Panc1 (cell line): ENCODE results near the gene MT4. TPM values are rescaled to one million over a fixed set of nuclear protein-coding genes. Genes with fewer than 3 reads are reported as not detected.

Experiments used
- ATAC-seq: fragments of 200-7000 bp; cut with Tn5 transposase; 2 replicates; pipeline ENCODE4 v1.9.1; 2020; ENCODE audit warnings: mild to moderate bottlenecking, moderate library complexity
- BruUV-seq: library from RNA; stranded (reverse); fragments of 400-500 nt; replicated peaks from 2 replicates; lab custom pipeline; 2021; lab: Mats Ljungman, UMichigan
- CTCF ChIA-PET: fragments of 300-600 bp; sonication (Branson Sonifier 250); formaldehyde crosslinking; loops from one replicate; lab custom pipeline; 2022; ENCODE audit warnings: antibody characterized with exemption; lab: Charles Lee
- POLR2A ChIA-PET: fragments of 300-600 bp; sonication (Branson Sonifier 250); formaldehyde crosslinking; loops from one replicate; lab custom pipeline; 2022; ENCODE audit warnings: antibody characterized with exemption; lab: Charles Lee
- DNase-seq: peaks from one replicate; pipeline ENCODE4 v3.0.0-alpha.2; 2010; ENCODE audit warnings: low read depth, low spot score
- H3K27ac ChIP-seq: 2 replicates; pipeline ENCODE4 v1.5.1; 2011; ENCODE audit warnings: mild to moderate bottlenecking, low read length, inconsistent platforms
- H3K27me3 ChIP-seq: fragments of 200-500 bp; sonication (Bioruptor generic); 2 replicates; pipeline ENCODE4 v1.6.0; 2014; ENCODE audit warnings: low read length, inconsistent platforms; ENCODE audit not compliant: control insufficient read depth, insufficient read depth
- H3K36me3 ChIP-seq: fragments of 200-500 bp; sonication (Bioruptor generic); 2 replicates; pipeline ENCODE4 v1.5.1; 2014; ENCODE audit warnings: inconsistent platforms, mild to moderate bottlenecking, low read length, moderate library complexity; ENCODE audit not compliant: control insufficient read depth, insufficient read depth
- H3K4me1 ChIP-seq: 2 replicates; pipeline ENCODE4 v1.5.1; 2011; ENCODE audit warnings: inconsistent platforms, mild to moderate bottlenecking, low read length, moderate library complexity; ENCODE audit not compliant: control insufficient read depth, insufficient read depth
- H3K4me3 ChIP-seq, 2 experiments: 2 replicates each; pipeline ENCODE4 v1.5.1; 2011 to 2012; ENCODE audit warnings: low read depth in 2 of 2, low read length in 2 of 2, mild to moderate bottlenecking in 2 of 2, inconsistent platforms in 1 of 2, moderate library complexity in 1 of 2
- H3K9me3 ChIP-seq: fragments of 200-500 bp; sonication (Bioruptor generic); 2 replicates; pipeline ENCODE4 v1.5.1; 2014; ENCODE audit warnings: low read depth, mild to moderate bottlenecking, inconsistent platforms, low read length, moderate library complexity; ENCODE audit not compliant: control insufficient read depth, insufficient read depth
- POLR2AphosphoS5 ChIP-seq: IDR thresholded peaks from 2 replicates; pipeline ENCODE4 v1.6.1; 2012; ENCODE audit warnings: mild to moderate bottlenecking, low read depth, low read length, moderate library complexity
- SIN3A ChIP-seq: IDR thresholded peaks from 2 replicates; pipeline ENCODE4 v1.6.1; 2012; ENCODE audit warnings: low read depth, mild to moderate bottlenecking, low read length, moderate library complexity, borderline replicate concordance; ENCODE audit not compliant: insufficient read depth
- TCF7L2 ChIP-seq: IDR thresholded peaks from 2 replicates; pipeline ENCODE4 v1.6.1; 2011; ENCODE audit warnings: mild to moderate bottlenecking, low read depth, low read length, inconsistent platforms
- in situ Hi-C: cut with HindIII; loops from 2 replicates; pipeline ENCODE4 v1.10.0; 2016; ENCODE audit warnings: low sequenced_read_pairs, low pct_unique_long_range_greater_than_20kb
- intact Hi-C: fragments of 100-400 bp; cut with micrococcal nuclease; formaldehyde crosslinking; loops from one replicate; pipeline ENCODE4 v1.10.0; 2022; ENCODE audit not compliant: unreplicated experiment
- total RNA-seq: library from RNA; stranded (reverse); gene quantifications from one replicate; pipeline ENCODE4 v1.2.1, GENCODE V29; 2021; ENCODE audit not compliant: unreplicated experiment
- TF ChIP-seq, protein P1 (sequence below), 2 experiments: IDR thresholded peaks; 2 replicates each; pipeline ENCODE4 v1.6.1; 2011 to 2012; ENCODE audit warnings: low read depth in 2 of 2, control low read depth in 1 of 2, low read length in 1 of 2, mild to moderate bottlenecking in 1 of 2, moderate library complexity in 1 of 2; ENCODE audit not compliant: insufficient read depth in 1 of 2
- TF ChIP-seq, protein P2 (sequence below): fragments of 450-650 bp; IDR thresholded peaks from 2 replicates; pipeline ENCODE4 v1.5.1; 2017; ENCODE audit warnings: mild to moderate bottlenecking

MT4 gene
- total RNA-seq, 1 experiment from 2014 or later: not detected

DNA sequence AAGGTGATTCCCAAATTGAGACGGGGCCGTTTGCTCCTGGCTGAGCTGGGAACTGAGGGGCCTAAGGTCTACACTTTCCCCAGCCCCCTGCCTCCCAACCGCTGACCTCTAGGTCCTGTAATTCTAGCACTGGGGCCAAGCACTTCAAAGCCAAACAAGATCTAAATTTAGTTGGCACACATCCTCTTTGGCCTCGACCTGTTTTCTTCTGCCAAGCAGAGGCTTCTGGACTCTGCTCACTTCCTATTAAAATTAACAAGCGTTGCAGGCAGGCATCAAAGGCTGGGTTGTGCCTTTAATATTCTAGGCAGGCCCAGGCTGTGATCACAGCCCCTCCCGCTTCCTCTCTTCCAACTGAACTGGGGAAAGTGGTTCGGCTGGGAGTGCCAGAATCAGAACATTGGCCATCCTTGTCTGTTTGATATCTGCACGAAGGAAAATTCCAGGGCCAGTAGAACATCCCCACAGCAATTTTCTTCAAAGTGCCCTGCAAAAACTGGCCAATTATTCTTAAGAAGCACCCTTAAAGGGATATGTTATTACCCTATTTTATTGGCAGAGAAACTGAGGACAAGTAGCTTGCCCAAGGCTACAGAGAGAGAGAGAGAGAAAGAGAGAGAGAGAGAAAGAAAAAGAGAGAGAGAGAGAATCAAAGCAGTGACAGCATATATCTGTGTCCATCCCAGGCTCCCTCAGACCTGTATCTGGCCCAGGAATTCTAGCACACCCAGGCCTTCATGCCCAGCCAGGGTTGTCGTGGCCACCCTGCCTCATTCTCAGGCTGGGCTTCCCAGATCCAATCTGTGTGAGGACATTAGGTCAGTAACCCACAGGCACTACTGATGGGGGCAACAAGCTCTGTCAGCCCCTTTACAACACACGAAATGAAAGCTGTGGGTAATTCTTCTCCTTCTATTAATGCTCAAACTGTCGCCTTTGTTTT lies 12.8 kb upstream of the MT4 start:
- Histone ChIP-seq H3K4me3 (no peak overlapping the region), H3K27me3 (no peaks in the 10 kb centered on the region), H3K27ac (no peak overlapping the region), H3K9me3 (no peaks in the 10 kb centered on the region), H3K4me1 (no peaks in the 10 kb centered on the region), H3K36me3 (no peaks in the 10 kb centered on the region)
- ATAC-seq (peak; percentile 63; the same call in 1 of the 2 replicates), DNase-seq (no peak)
- ChIA-PET POLR2A (no interaction called here), CTCF (no interaction called here)
- BruUV-seq: no TSS peak
- intact Hi-C loops (no loop called here), in situ Hi-C loops (no loop called here)
- TF ChIP-seq TCF7L2: peak; percentile 97
- TF ChIP-seq, protein P1, sequence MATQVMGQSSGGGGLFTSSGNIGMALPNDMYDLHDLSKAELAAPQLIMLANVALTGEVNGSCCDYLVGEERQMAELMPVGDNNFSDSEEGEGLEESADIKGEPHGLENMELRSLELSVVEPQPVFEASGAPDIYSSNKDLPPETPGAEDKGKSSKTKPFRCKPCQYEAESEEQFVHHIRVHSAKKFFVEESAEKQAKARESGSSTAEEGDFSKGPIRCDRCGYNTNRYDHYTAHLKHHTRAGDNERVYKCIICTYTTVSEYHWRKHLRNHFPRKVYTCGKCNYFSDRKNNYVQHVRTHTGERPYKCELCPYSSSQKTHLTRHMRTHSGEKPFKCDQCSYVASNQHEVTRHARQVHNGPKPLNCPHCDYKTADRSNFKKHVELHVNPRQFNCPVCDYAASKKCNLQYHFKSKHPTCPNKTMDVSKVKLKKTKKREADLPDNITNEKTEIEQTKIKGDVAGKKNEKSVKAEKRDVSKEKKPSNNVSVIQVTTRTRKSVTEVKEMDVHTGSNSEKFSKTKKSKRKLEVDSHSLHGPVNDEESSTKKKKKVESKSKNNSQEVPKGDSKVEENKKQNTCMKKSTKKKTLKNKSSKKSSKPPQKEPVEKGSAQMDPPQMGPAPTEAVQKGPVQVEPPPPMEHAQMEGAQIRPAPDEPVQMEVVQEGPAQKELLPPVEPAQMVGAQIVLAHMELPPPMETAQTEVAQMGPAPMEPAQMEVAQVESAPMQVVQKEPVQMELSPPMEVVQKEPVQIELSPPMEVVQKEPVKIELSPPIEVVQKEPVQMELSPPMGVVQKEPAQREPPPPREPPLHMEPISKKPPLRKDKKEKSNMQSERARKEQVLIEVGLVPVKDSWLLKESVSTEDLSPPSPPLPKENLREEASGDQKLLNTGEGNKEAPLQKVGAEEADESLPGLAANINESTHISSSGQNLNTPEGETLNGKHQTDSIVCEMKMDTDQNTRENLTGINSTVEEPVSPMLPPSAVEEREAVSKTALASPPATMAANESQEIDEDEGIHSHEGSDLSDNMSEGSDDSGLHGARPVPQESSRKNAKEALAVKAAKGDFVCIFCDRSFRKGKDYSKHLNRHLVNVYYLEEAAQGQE (IDR thresholded peaks at IDR 0.05; ENCODE audit: insufficient read depth in 1 of 2, low read depth in 2 of 2, low read length in 1 of 2): no peak
- TF ChIP-seq POLR2AphosphoS5: no peak
- TF ChIP-seq, protein P2, sequence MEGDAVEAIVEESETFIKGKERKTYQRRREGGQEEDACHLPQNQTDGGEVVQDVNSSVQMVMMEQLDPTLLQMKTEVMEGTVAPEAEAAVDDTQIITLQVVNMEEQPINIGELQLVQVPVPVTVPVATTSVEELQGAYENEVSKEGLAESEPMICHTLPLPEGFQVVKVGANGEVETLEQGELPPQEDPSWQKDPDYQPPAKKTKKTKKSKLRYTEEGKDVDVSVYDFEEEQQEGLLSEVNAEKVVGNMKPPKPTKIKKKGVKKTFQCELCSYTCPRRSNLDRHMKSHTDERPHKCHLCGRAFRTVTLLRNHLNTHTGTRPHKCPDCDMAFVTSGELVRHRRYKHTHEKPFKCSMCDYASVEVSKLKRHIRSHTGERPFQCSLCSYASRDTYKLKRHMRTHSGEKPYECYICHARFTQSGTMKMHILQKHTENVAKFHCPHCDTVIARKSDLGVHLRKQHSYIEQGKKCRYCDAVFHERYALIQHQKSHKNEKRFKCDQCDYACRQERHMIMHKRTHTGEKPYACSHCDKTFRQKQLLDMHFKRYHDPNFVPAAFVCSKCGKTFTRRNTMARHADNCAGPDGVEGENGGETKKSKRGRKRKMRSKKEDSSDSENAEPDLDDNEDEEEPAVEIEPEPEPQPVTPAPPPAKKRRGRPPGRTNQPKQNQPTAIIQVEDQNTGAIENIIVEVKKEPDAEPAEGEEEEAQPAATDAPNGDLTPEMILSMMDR: no peak
- no peak for TF ChIP-seq SIN3A

DNA sequence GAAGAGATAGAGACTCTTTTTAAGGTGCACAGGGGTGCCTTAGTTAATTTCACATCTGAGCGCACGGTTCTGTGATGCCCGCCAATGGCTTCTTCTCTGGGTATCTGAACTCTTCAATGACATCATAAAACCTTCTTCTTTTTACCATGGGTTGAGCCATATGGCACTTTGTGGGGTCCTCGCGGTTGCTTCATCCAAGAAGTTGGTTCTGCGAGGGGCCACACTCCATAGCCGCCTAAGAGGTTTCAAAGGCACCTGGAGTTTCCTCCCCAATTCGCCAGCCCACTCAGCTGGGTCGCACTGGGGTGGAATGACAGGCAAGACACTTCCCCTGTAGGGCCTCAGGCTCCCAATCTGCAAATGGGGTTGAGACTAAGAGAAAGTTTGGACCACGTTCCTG lies 10.4 kb upstream of the MT4 start:
- CTCF ChIA-PET: no interaction called here
- TF ChIP-seq, protein P1 (IDR thresholded peaks at IDR 0.05; ENCODE audit: insufficient read depth in 1 of 2, low read depth in 2 of 2, low read length in 1 of 2): no peak
- TF ChIP-seq SIN3A: no peak
- no peak for TF ChIP-seq TCF7L2
- TF ChIP-seq, protein P2: no peak
- TF ChIP-seq POLR2AphosphoS5: no peak

More for the DNA sequence above, 10.4 kb upstream of the MT4 start:
- BruUV-seq: no TSS peak
- POLR2A ChIA-PET: no interaction called here
- H3K4me1 ChIP-seq: no peaks in the 10 kb centered on the region
- H3K36me3 ChIP-seq: no peaks in the 10 kb centered on the region
- ATAC-seq (no peak), DNase-seq (no peak)
- intact Hi-C loops: no loop called here
- in situ Hi-C loops: no loop called here
- no peak overlapping the region for H3K27ac ChIP-seq
- no peak overlapping the region for H3K4me3 ChIP-seq
- H3K9me3 ChIP-seq: no peaks in the 10 kb centered on the region
- H3K27me3 ChIP-seq: no peaks in the 10 kb centered on the region
